Peyer's patch (tissue), 4 donors: Measurements from ENCODE around the gene SMIM14.

Experiments
- CTCF ChIP-seq, 6 experiments: fragments of 450-650 bp in 4 of 6; fragments of 200-600 bp in 2 of 6; sonication (generic) in 1 of 6; IDR thresholded peaks; one replicate each; pipeline ENCODE4 v1.5.1; 2017 to 2019; ENCODE audit warnings: antibody characterized with exemption in 6 of 6, mild to moderate bottlenecking in 3 of 6, moderate library complexity in 1 of 6
- POLR2A ChIP-seq, 2 donors: fragments of 450-650 bp; IDR thresholded peaks; one replicate each; pipeline ENCODE4 v1.5.1; 2017; ENCODE audit warnings: antibody characterized with exemption in 2 of 2, mild to moderate bottlenecking in 2 of 2, moderate library complexity in 2 of 2

DNA sequence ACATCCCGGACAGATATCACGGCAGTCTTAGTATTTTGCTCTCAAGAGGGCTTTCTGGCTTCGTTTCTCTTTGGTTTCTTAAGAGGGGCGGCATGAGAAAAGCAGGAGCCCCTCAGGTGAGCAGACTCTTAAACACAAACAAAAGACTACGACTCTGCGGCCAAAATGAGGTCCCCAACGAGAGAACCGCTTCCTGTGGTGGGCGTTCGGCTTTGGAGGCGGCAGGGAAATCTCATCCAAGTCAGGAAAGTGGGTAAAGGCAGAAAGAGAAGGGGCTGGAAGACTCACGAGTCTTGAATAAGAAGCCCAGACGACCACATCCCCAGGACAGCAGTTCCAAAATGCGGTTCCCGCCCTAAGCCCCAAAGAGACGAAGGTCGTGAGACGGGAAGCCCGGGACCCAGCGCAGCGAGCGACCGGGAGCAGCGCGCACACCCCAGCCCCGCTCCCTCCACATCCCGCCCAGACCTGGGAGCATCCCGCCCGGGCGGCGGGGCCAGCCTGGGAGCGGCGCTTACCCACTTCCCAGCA is 111.8 kb downstream of the SMIM14 start:
- TF ChIP-seq CTCF (IDR thresholded peaks at IDR 0.05): no peak
- no peak for TF ChIP-seq POLR2A (IDR thresholded peaks at IDR 0.05)
